GM18861 (cell line): ENCODE data around the gene BHMT2.

Experiments used
- ATAC-seq: cut with Tn5 transposase; IDR thresholded peaks from one replicate; pipeline ENCODE4 v1.9.1; 2021; ENCODE audit not compliant: unreplicated experiment

The BHMT2 gene

GRCh38 chr5:79062436-79062835 lies 7.1 kb upstream of the BHMT2 start:
- ATAC-seq: no peak

GRCh38 chr5:79070350-79070667 lies 742 bp downstream of the BHMT2 start:
- ATAC-seq: no peak

- ATAC-seq: no peak
These were observed 5.1 kb downstream of the BHMT2 start for GRCh38 chr5:79074641-79075040.

GRCh38 chr5:79075646-79076426 lies 6.3 kb downstream of the BHMT2 start:
- no peak for ATAC-seq

GRCh38 chr5:79076819-79077218 lies 7.3 kb downstream of the BHMT2 start:
- no peak for ATAC-seq

- ATAC-seq: no peak
These were observed 8.3 kb downstream of the BHMT2 start for GRCh38 chr5:79077680-79078365.

- no peak for ATAC-seq
These were observed 11.2 kb downstream of the BHMT2 start for GRCh38 chr5:79080804-79081203.

GRCh38 chr5:79081779-79082178 lies 12.2 kb downstream of the BHMT2 start:
- ATAC-seq: no peak

GRCh38 chr5:79086116-79086515 lies 16.5 kb downstream of the BHMT2 start:
- ATAC-seq: no peak

GRCh38 chr5:79088507-79088906 lies 18.9 kb downstream of the BHMT2 start:
- no peak for ATAC-seq

- no peak for ATAC-seq
These were observed 21.5 kb downstream of the BHMT2 start for GRCh38 chr5:79091064-79091463.

GRCh38 chr5:79093762-79094161 lies 24.2 kb downstream of the BHMT2 start:
- no peak for ATAC-seq

- no peak for ATAC-seq
These were observed 36.3 kb downstream of the BHMT2 start for GRCh38 chr5:79105868-79106267.

GRCh38 chr5:79107020-79107796 lies 37.6 kb downstream of the BHMT2 start:
- no peak for ATAC-seq

GRCh38 chr5:79108086-79108485 lies 38.5 kb downstream of the BHMT2 start:
- ATAC-seq: no peak

GRCh38 chr5:79108792-79109191 lies 39.2 kb downstream of the BHMT2 start:
- ATAC-seq: no peak

GRCh38 chr5:79109527-79110492 lies 40.2 kb downstream of the BHMT2 start:
- no peak for ATAC-seq

GRCh38 chr5:79111387-79111959 lies 41.9 kb downstream of the BHMT2 start, which contains the start of gene BHMT:
Gene BHMT (plus strand): TSS chr5:79111809. CDS start chr5:79111886, 77 bp downstream.
- ATAC-seq: no peak

- ATAC-seq: no peak
These were observed 42.6 kb downstream of the BHMT2 start for GRCh38 chr5:79111960-79112702.

- ATAC-seq: no peak
These were observed 43.1 kb downstream of the BHMT2 start for GRCh38 chr5:79112703-79113058.
